Measurements from ENCODE around the gene ENKD1. TPM values are rescaled to one million over a fixed set of nuclear protein-coding genes. Genes with fewer than 3 reads are reported as not detected.

Gene ENKD1
- total RNA-seq, 1 experiment from 2014 or later = 8.9 TPM

DNA sequence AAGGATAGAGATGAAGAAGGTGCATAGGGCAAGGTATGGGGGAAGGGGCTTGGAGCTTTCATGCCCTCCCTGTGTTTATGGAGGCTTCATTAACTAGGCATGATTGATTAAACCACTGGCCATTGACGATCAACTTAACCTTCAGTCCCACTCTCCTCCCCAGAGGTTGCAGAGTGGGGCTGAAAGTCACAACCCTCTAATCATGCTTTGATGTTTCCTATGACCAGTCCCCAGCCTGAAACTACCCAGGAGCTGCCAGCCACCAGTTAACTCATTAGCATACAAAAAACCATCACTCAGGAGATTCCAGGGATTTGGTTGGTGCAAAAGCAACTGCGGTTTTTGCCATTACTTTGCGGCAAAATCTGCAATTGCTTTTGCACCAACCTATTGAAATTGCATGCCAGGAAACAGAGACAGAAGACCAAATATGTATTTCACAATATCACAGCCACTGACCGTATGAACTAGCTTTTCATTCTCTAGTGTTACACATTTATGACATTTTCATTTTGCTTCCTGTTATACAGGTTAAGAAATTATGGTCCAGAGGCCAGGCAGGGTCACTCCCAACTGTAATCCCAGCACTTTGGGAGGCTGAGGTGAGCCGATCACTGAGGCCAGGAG is 47.2 kb upstream of the ENKD1 start:
- TF ChIP-seq, protein P1, sequence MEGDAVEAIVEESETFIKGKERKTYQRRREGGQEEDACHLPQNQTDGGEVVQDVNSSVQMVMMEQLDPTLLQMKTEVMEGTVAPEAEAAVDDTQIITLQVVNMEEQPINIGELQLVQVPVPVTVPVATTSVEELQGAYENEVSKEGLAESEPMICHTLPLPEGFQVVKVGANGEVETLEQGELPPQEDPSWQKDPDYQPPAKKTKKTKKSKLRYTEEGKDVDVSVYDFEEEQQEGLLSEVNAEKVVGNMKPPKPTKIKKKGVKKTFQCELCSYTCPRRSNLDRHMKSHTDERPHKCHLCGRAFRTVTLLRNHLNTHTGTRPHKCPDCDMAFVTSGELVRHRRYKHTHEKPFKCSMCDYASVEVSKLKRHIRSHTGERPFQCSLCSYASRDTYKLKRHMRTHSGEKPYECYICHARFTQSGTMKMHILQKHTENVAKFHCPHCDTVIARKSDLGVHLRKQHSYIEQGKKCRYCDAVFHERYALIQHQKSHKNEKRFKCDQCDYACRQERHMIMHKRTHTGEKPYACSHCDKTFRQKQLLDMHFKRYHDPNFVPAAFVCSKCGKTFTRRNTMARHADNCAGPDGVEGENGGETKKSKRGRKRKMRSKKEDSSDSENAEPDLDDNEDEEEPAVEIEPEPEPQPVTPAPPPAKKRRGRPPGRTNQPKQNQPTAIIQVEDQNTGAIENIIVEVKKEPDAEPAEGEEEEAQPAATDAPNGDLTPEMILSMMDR (IDR thresholded peaks at IDR 0.05; ENCODE audit: insufficient read depth in 1 of 2, low read depth in 1 of 2, low read length in 1 of 2, severe bottlenecking in 1 of 2, unreplicated experiment in 1 of 2) = no peak
- no peak overlapping the region for H3K27ac Mint-ChIP-seq (ENCODE audit: unreplicated experiment)
- peaks cover 4% of the 10 kb centered on the region for H3K36me3 Mint-ChIP-seq (ENCODE audit: insufficient read depth, unreplicated experiment)
- no peak for DNase-seq
- ChIA-PET POLR2A (no interaction called here), CTCF (no interaction called here)
- Histone ChIP-seq H3K9me3 (no peaks in the 10 kb centered on the region), H3K36me3 (ENCODE audit: control insufficient read depth, insufficient read depth, low read length) (no peaks in the 10 kb centered on the region), H3K4me1 (peaks cover 20% of the 10 kb centered on the region), H3K4me3 (ENCODE audit: low read depth, low read length) (no peak overlapping the region), H3K27me3 (replicated peaks; ENCODE audit: control insufficient read depth, insufficient read depth, low read length) (no peaks in the 10 kb centered on the region)
- H3K4me3 Mint-ChIP-seq (ENCODE audit: unreplicated experiment) = no peak overlapping the region
- H3K27me3 Mint-ChIP-seq (ENCODE audit: insufficient read depth, unreplicated experiment) = no peaks in the 10 kb centered on the region
- no peaks in the 10 kb centered on the region for H3K9me3 Mint-ChIP-seq (ENCODE audit: unreplicated experiment)
- intact Hi-C loops (cut with micrococcal nuclease; ENCODE audit: unreplicated experiment) = no loop called here
- H3K4me1 Mint-ChIP-seq (ENCODE audit: low read depth, unreplicated experiment) = peaks cover 10% of the 10 kb centered on the region
- BruUV-seq (replicated peaks) = no TSS peak

DNA sequence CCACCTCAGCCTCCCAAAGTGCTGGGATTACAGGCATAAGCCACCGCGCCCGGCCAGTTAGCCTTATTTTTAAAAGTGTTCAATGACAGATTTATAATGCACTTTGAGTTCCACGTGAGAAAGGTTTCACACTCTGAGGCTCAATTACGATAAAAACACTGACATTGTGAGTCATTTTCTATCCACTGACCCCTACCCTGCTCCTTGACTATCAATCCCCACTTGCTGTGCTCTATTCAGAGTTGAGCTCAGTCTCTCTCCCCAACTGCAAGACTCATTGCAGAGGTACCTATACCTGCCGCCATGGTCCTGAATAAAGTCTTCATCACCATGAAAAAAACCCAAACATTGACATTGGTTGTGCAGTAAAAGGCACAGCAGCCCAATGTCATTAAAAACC is 44.1 kb upstream of the ENKD1 start:
- H3K4me1 Mint-ChIP-seq (ENCODE audit: low read depth, unreplicated experiment) = no peaks in the 10 kb centered on the region
- no peaks in the 10 kb centered on the region for H3K9me3 ChIP-seq
- no TSS peak for BruUV-seq (replicated peaks)
- TF ChIP-seq, protein P1 (IDR thresholded peaks at IDR 0.05; ENCODE audit: insufficient read depth in 1 of 2, low read depth in 1 of 2, low read length in 1 of 2, severe bottlenecking in 1 of 2, unreplicated experiment in 1 of 2) = no peak
- intact Hi-C loops (cut with micrococcal nuclease; ENCODE audit: unreplicated experiment) = no loop called here
- ChIA-PET POLR2A (no interaction called here), CTCF (no interaction called here)
- no peaks in the 10 kb centered on the region for H3K27me3 ChIP-seq (replicated peaks; ENCODE audit: control insufficient read depth, insufficient read depth, low read length)
- H3K9me3 Mint-ChIP-seq (ENCODE audit: unreplicated experiment) = no peaks in the 10 kb centered on the region
- no peak overlapping the region for H3K27ac Mint-ChIP-seq (ENCODE audit: unreplicated experiment)
- no peak overlapping the region for H3K4me3 ChIP-seq (ENCODE audit: low read depth, low read length)
- DNase-seq = no peak
- H3K4me1 ChIP-seq = 0 out of 2 replicates have a peak, but pooled peaks cover 3% of the 10 kb centered on the region
- peaks cover 4% of the 10 kb centered on the region for H3K36me3 Mint-ChIP-seq (ENCODE audit: insufficient read depth, unreplicated experiment)
- no peaks in the 10 kb centered on the region for H3K27me3 Mint-ChIP-seq (ENCODE audit: insufficient read depth, unreplicated experiment)
- H3K4me3 Mint-ChIP-seq (ENCODE audit: unreplicated experiment) = no peak overlapping the region
- H3K36me3 ChIP-seq (ENCODE audit: control insufficient read depth, insufficient read depth, low read length) = no peaks in the 10 kb centered on the region

DNA sequence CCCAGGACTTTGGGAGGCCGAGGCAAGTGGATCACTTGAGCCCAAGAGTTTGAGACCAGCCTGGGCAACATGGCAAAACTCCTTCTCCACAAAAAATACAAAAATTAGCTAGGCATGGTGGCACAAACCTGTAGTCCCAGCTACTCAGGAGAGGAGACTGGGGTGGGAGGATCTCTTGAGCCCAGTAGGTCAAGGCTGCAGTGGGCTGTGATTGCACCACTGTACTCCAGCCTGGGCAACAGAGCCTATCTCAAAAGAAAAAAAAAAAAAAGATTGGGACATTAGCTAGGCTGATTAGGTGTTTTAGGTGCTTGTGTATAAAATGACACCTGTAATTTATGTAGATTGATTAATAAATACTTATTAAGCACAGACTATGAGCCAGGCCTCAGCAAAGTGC is 42.5 kb upstream of the ENKD1 start:
- intact Hi-C loops (cut with micrococcal nuclease; ENCODE audit: unreplicated experiment) = no loop called here
- CTCF ChIA-PET = no interaction called here
- Mint-ChIP-seq H3K36me3 (ENCODE audit: insufficient read depth, unreplicated experiment) (peaks cover 4% of the 10 kb centered on the region), H3K9me3 (ENCODE audit: unreplicated experiment) (no peaks in the 10 kb centered on the region), H3K27ac (ENCODE audit: unreplicated experiment) (no peak overlapping the region), H3K27me3 (ENCODE audit: insufficient read depth, unreplicated experiment) (no peaks in the 10 kb centered on the region), H3K4me3 (ENCODE audit: unreplicated experiment) (no peak overlapping the region), H3K4me1 (ENCODE audit: low read depth, unreplicated experiment) (no peaks in the 10 kb centered on the region)
- no peak for DNase-seq
- no peak overlapping the region for H3K4me3 ChIP-seq (ENCODE audit: low read depth, low read length)
- no peaks in the 10 kb centered on the region for H3K4me1 ChIP-seq
- H3K36me3 ChIP-seq (ENCODE audit: control insufficient read depth, insufficient read depth, low read length) = no peaks in the 10 kb centered on the region
- TF ChIP-seq, protein P1 (IDR thresholded peaks at IDR 0.05; ENCODE audit: insufficient read depth in 1 of 2, low read depth in 1 of 2, low read length in 1 of 2, severe bottlenecking in 1 of 2, unreplicated experiment in 1 of 2) = no peak
- POLR2A ChIA-PET = no interaction called here
- no peaks in the 10 kb centered on the region for H3K9me3 ChIP-seq
- BruUV-seq (replicated peaks) = no TSS peak
- no peaks in the 10 kb centered on the region for H3K27me3 ChIP-seq (replicated peaks; ENCODE audit: control insufficient read depth, insufficient read depth, low read length)
